ACC112 (cell line): ENCODE measurements around the gene AADACL4.
"Not testable (repeated sequence)": the region's sequence is repeated elsewhere in the genome, so short reads cannot be mapped to it uniquely, and the experiment has no call there.

ENCODE experiments used
- H2AFZ ChIP-seq: fragments of 200-600 bp; sonication (generic); one replicate; pipeline ENCODE4 v1.6.0; 2017; ENCODE audit warnings: antibody characterized with exemption, low read length; ENCODE audit not compliant: unreplicated experiment
- H3K27ac ChIP-seq: fragments of 200-600 bp; sonication (generic); 2 replicates; pipeline ENCODE4 v1.5.1; 2014; ENCODE audit warnings: low read depth, mild to moderate bottlenecking, antibody characterized with exemption, low read length, moderate library complexity
- H3K27me3 ChIP-seq: fragments of 200-600 bp; sonication (generic); 2 replicates; pipeline ENCODE4 v1.6.1; 2014; ENCODE audit warnings: mild to moderate bottlenecking, antibody characterized with exemption, low read length, moderate library complexity, mixed read lengths; ENCODE audit not compliant: insufficient read depth
- H3K36me3 ChIP-seq: fragments of 200-600 bp; sonication (generic); 2 replicates; pipeline ENCODE4 v1.6.1; 2016; ENCODE audit warnings: mild to moderate bottlenecking, antibody characterized with exemption, low read length, moderate library complexity, mixed read lengths; ENCODE audit not compliant: insufficient read depth
- H3K4me1 ChIP-seq: fragments of 200-600 bp; sonication (generic); one replicate; pipeline ENCODE4 v1.6.1; 2016; ENCODE audit warnings: low read length, mixed read lengths; ENCODE audit not compliant: insufficient read depth, unreplicated experiment, control insufficient read depth
- H3K4me3 ChIP-seq: fragments of 200-600 bp; sonication (generic); 2 replicates; pipeline ENCODE4 v1.5.1; 2014; ENCODE audit warnings: mild to moderate bottlenecking, low read depth, low read length
- H3K79me2 ChIP-seq: fragments of 200-600 bp; sonication (generic); one replicate; pipeline ENCODE4 v1.6.0; 2016; ENCODE audit warnings: low read length; ENCODE audit not compliant: control insufficient read depth, unreplicated experiment, insufficient read depth

Gene AADACL4

GRCh38 chr1:12712929-12713328 is 69.0 kb downstream of the AADACL4 start:
- Histone ChIP-seq H3K27ac (no peak overlapping the region), H3K4me3 (no peak overlapping the region), H2AFZ (no peak overlapping the region), H3K4me1 (no peaks in the 10 kb centered on the region), H3K36me3 (no peaks in the 10 kb centered on the region), H3K27me3 (no peaks in the 10 kb centered on the region), H3K79me2 (no peaks in the 10 kb centered on the region)

- H3K4me3 ChIP-seq, H3K36me3 ChIP-seq, H3K79me2 ChIP-seq, H3K4me1 ChIP-seq, H3K27ac ChIP-seq, H3K27me3 ChIP-seq, H2AFZ ChIP-seq: not testable (repeated sequence)
These were observed 69.8 kb downstream of the AADACL4 start for GRCh38 chr1:12713651-12714050.

- Histone ChIP-seq H3K4me3 (no peak overlapping the region), H3K27ac (no peak overlapping the region), H3K4me1 (no peaks in the 10 kb centered on the region), H3K79me2 (no peaks in the 10 kb centered on the region), H3K36me3 (no peaks in the 10 kb centered on the region), H3K27me3 (no peaks in the 10 kb centered on the region), H2AFZ (no peak overlapping the region)
These were observed 71.0 kb downstream of the AADACL4 start for GRCh38 chr1:12714710-12715475.

GRCh38 chr1:12715896-12716437 is 72.1 kb downstream of the AADACL4 start, which contains the start of gene AADACL3:
AADACL3 (plus strand) TSS chr1:12716110; CDS start chr1:12716177, 67 bp downstream.
- Histone ChIP-seq H3K4me3 (no peak within 1 kb of the TSS), H3K36me3 (no peaks in the 10 kb centered on the region), H2AFZ (no peak within 1 kb of the TSS), H3K27ac (no peak within 1 kb of the TSS), H3K79me2 (no peaks in the 10 kb centered on the region), H3K4me1 (no peaks in the 10 kb centered on the region), H3K27me3 (no peaks in the 10 kb centered on the region)
